H1 (cell line): ENCODE measurements around the gene MAGI1. TPM values are rescaled to one million over a fixed set of nuclear protein-coding genes. Genes with fewer than 3 reads are reported as not detected.

ENCODE experiments used
- JUN ChIP-seq: IDR thresholded peaks from 2 replicates; pipeline ENCODE4 v1.6.1; 2011; ENCODE audit warnings: low read depth, mild to moderate bottlenecking, improper control_type of control experiment, low read length
- polyA plus RNA-seq, 7 experiments: library from polyadenylated mRNA; depleted of rRNA in 3 of 7; stranded (reverse) in 5 of 7; unstranded in 2 of 7; fragments of >200 nt in 5 of 7; fragments of 200-250 nt in 2 of 7; gene quantifications; 1 replicate in 5 of 7; 2 replicates in 1 of 7; 4 replicates in 1 of 7; pipeline versions ENCODE4 v1.2.1 to v1.2.3, GENCODE V29; 2011 to 2013; ENCODE audit warnings: missing spikeins in 2 of 7, mixed read lengths in 2 of 7
- total RNA-seq: library from RNA; stranded (reverse); fragmentation: NEBNext Ultra II Directional; extraction: Animal tissue kit (Norgen Biotek cat#: 25700); gene quantifications from 2 replicates; pipeline ENCODE4 v1.2.1, GENCODE V29; 2021
- TF ChIP-seq, protein P1 (sequence below): fragments of 300-600 bp; sonication (generic); IDR thresholded peaks from 2 replicates; pipeline ENCODE4 v1.7.1; 2012; ENCODE audit warnings: low read length, moderate library complexity, mild to moderate bottlenecking, inconsistent platforms; ENCODE audit not compliant: insufficient replicate concordance

The MAGI1 gene
- total and polyA plus RNA-seq, 2 of the 8 experiments (the other 6 are each of a cell fraction or from before 2014, with no cell fraction given) = 19.8 to 78.0 TPM

DNA sequence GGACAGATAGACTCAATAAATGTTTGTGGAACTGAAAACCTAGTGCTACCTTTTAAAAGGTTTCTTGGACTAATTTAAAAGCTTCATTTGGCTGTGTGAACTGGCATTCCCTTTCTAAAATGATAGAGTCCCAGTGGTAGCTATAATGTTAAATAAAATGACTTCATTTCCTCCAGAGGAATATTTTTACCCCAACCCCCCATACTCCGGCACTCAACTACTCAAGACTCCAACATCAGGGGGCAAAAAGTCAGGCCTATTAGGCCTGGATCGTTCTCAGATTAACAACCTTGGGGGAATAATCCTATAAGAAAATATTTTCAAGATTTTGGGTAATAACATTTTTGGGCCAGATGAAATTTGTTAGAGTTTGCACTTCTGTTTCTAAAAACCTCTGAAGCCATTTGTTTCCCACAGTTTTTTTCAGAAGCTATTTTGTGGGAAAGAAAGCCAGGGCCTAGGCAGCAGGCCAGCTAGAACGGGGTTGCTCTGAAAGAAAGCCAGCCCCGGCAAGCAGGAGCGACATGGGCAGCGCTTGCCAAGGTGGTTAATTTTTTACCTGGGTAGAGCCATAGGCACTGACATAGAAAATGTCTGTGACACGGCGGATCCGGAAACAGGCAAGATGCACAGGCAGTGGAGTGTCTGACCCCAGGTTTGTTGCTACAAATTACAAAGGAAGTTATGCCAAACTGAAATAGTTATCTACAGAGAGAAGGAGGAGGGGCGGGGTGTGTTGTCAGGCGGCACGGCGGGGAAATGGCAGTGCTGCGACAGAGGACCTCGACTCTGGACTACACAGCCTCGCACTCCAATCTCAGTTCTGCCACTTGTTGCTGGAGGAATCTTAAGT is 84.6 kb downstream of the MAGI1 start (continued):
- TF ChIP-seq, protein P1, sequence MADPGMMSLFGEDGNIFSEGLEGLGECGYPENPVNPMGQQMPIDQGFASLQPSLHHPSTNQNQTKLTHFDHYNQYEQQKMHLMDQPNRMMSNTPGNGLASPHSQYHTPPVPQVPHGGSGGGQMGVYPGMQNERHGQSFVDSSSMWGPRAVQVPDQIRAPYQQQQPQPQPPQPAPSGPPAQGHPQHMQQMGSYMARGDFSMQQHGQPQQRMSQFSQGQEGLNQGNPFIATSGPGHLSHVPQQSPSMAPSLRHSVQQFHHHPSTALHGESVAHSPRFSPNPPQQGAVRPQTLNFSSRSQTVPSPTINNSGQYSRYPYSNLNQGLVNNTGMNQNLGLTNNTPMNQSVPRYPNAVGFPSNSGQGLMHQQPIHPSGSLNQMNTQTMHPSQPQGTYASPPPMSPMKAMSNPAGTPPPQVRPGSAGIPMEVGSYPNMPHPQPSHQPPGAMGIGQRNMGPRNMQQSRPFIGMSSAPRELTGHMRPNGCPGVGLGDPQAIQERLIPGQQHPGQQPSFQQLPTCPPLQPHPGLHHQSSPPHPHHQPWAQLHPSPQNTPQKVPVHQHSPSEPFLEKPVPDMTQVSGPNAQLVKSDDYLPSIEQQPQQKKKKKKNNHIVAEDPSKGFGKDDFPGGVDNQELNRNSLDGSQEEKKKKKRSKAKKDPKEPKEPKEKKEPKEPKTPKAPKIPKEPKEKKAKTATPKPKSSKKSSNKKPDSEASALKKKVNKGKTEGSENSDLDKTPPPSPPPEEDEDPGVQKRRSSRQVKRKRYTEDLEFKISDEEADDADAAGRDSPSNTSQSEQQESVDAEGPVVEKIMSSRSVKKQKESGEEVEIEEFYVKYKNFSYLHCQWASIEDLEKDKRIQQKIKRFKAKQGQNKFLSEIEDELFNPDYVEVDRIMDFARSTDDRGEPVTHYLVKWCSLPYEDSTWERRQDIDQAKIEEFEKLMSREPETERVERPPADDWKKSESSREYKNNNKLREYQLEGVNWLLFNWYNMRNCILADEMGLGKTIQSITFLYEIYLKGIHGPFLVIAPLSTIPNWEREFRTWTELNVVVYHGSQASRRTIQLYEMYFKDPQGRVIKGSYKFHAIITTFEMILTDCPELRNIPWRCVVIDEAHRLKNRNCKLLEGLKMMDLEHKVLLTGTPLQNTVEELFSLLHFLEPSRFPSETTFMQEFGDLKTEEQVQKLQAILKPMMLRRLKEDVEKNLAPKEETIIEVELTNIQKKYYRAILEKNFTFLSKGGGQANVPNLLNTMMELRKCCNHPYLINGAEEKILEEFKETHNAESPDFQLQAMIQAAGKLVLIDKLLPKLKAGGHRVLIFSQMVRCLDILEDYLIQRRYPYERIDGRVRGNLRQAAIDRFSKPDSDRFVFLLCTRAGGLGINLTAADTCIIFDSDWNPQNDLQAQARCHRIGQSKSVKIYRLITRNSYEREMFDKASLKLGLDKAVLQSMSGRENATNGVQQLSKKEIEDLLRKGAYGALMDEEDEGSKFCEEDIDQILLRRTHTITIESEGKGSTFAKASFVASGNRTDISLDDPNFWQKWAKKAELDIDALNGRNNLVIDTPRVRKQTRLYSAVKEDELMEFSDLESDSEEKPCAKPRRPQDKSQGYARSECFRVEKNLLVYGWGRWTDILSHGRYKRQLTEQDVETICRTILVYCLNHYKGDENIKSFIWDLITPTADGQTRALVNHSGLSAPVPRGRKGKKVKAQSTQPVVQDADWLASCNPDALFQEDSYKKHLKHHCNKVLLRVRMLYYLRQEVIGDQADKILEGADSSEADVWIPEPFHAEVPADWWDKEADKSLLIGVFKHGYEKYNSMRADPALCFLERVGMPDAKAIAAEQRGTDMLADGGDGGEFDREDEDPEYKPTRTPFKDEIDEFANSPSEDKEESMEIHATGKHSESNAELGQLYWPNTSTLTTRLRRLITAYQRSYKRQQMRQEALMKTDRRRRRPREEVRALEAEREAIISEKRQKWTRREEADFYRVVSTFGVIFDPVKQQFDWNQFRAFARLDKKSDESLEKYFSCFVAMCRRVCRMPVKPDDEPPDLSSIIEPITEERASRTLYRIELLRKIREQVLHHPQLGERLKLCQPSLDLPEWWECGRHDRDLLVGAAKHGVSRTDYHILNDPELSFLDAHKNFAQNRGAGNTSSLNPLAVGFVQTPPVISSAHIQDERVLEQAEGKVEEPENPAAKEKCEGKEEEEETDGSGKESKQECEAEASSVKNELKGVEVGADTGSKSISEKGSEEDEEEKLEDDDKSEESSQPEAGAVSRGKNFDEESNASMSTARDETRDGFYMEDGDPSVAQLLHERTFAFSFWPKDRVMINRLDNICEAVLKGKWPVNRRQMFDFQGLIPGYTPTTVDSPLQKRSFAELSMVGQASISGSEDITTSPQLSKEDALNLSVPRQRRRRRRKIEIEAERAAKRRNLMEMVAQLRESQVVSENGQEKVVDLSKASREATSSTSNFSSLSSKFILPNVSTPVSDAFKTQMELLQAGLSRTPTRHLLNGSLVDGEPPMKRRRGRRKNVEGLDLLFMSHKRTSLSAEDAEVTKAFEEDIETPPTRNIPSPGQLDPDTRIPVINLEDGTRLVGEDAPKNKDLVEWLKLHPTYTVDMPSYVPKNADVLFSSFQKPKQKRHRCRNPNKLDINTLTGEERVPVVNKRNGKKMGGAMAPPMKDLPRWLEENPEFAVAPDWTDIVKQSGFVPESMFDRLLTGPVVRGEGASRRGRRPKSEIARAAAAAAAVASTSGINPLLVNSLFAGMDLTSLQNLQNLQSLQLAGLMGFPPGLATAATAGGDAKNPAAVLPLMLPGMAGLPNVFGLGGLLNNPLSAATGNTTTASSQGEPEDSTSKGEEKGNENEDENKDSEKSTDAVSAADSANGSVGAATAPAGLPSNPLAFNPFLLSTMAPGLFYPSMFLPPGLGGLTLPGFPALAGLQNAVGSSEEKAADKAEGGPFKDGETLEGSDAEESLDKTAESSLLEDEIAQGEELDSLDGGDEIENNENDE = peak; percentile 2
- no peak for TF ChIP-seq JUN
